HG03139 (cell line): ENCODE results near the gene ANHX.
"Not testable (repeated sequence)": the region's sequence is repeated elsewhere in the genome, so short reads cannot be mapped to it uniquely, and the experiment has no call there.

Experiments used
- ATAC-seq: cut with Tn5 transposase; IDR thresholded peaks from one replicate; pipeline ENCODE4 v1.9.1; 2021; ENCODE audit not compliant: unreplicated experiment

The ANHX gene

DNA sequence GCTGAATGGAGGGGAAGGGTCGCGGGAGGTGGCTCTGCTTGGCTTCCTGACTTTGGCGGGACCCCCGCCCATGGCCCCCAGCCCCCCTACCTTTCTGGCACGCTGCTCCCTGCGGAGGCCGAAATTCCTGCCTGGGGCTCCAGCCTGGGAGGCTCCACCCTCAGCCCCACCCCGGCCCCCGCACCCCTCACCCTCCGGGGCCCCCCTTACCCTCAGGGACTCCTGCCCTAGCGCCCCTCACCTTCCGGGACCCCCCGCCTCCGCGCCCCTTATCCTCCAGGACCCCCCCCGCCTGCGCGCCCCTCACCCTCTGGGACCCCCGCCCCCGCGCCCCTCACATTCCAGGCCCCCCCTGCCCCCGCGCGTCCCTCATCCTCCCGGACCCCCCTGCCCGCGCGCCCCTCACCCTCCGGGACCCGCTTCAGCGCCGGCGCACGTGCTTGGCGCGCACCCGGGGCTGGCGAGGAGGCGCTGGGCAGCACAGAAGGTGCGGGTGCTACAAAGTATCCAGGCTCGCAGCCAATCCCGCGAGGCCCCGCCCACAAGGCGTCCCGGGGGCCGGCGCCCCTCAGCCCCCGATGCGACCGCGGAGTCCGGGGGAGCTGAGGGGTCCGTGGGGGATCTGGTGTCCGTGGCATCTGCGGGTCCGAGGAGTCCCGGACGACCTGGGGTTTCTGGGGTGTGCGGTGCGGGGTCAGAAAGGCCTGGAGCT lies at the start of gene ANHX:
Gene ANHX, minus strand, starts transcription at position 477 of the 712 bp plus-strand sequence. CDS start 1,521 bp downstream, outside the sequence.
- ATAC-seq, result no peak

DNA sequence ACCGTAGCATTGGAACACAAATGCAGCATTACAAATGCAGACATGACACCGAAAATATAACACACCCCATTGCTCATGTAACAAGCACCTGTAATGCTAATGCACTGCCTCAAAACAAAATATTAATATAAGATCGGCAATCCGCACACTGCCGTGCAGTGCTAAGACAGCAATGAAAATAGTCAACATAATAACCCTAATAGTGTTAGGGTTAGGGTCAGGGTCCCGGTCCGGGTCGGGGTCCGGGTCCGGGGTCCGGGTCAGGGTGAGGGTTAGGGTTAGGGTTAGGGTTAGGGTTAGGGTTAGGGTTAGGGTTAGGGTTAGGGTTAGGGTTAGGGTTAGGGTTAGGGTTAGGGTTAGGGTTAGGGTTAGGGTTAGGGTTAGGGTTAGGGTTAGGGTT lies 29.0 kb upstream of the ANHX start:
- not testable (repeated sequence) for ATAC-seq

GRCh38 chr12:133264173-133264572 lies 28.5 kb upstream of the ANHX start:
- no peak for ATAC-seq

- ATAC-seq, result no peak
These were observed 20.6 kb upstream of the ANHX start for GRCh38 chr12:133256321-133256720.

GRCh38 chr12:133255833-133256232 lies 20.2 kb upstream of the ANHX start:
- ATAC-seq, result not testable (repeated sequence)

DNA sequence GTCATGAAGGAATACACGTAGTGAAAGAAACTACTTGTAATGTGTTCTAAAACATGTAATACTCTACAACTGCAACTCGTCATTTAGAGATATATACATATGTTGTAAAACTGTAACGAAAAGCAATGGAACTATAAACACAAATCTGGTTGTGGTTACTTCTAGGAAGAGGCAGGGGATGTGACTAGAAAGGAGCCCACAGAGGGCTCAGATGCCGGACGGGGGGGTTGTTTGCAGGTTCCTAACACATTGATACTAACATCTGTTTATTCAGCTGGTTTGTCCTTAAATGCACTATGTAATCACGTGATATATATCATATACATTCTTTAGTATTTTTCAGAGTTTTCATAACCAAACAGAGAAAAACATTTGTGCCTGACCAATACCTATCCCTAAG lies 16.1 kb upstream of the ANHX start:
- ATAC-seq, result no peak

DNA sequence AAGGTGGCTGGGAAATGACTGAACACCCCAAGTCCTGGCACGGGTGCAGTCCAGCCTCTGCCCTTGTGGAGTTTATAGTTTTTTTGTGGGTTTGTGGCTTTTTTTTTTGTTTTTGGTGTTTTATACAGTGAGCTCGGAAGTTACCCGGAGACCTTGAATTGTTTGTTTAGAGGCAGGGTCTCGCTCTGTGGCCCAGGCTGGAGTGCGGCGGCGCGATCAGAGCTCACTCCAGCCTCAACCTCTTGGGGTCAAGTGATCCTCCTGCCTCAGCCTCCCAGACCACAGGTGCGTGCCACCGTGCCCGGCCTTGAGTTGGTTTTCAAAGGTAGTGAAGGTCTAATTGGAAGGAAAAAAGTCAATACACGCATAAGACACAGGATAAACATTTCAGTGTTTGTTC lies 879 bp upstream of the ANHX start:
- no peak for ATAC-seq

DNA sequence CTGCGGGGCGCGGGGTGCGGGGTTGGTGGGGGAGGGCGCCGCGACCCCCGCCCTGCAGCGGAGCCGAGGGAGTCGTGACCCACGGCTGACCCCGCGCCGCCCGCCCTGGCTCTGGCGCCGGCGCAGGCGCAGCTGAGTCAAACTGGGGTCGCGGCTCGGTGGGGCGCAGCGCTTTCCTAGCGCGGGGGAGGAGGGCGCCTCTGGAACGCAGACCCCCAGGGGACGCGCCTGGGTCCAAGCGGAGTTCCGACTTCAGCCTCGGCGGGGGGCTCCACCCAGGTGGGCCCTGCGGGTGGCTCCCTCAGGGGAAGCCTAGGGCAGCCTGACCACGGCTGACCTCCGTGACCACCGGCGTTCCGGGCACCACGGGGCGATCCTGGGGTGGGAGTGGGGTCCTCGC lies 467 bp upstream of the ANHX start:
- no peak for ATAC-seq

DNA sequence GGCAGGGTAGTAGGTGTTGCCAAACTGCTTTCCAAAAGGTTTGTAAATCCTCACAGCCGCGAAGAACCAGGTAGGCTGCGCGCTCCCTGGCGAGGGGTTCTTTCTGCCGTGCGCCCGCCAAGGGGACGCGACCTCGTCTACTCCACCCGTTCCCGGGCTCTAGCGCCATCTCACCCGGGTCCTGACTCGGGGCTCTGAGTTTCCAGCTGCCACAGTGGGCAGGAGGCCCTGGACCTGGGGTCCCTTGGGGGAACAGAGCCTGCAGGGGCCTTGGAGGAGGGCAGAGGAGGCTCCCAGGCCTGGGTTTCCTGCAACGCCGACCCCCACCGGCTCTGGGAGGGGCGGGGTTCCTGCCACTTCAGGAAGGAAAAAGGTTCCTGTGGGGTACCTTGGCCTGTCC lies 706 bp downstream of the ANHX start:
- no peak for ATAC-seq

DNA sequence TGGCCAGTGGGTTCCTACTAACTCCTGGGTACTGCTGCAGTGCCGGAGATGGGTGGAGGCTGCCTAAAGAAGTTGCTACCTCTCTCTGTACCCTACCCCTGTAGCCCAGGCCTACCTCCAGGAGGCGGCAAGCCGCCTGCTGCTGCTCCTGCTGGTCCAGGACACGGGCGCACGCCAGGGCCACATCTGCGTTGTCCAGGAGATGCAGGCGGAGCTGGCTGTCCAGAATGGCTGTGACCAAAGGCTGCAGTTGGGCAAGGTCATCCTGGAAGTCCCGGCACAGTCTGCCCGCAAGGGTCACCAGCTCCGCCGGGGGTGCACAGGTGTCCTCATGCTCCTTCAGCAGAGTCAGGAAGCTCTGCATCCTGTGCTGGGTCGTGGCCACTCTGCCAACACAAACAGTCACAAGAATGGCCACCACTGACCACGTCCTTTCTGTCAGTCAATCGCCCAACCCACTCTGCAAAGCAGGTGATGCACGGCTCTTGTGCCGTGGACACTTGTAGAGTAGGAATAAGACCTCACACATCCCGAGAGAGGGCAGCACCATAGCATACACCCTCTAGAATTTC lies 1.6 kb downstream of the ANHX start:
- ATAC-seq, result no peak

DNA sequence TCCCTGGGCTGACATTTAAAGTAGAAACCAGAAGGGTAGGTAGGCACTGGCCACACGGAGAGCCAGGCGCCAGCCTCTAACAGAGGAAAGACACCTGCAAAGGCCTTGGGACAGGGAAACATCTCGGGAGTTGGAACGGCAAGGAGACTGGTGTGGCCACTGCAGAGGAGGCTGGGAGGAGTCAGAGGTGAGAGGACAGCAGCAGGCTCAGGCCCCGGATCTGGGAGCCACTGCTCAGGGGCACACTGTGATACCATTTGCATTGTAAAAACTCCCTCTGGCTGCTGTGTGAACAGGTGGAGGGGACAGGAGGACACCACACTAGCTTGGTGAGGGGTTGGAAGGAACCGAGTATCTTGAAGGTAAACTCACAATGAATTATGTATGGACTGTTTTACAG lies 2.7 kb downstream of the ANHX start:
- no peak for ATAC-seq

DNA sequence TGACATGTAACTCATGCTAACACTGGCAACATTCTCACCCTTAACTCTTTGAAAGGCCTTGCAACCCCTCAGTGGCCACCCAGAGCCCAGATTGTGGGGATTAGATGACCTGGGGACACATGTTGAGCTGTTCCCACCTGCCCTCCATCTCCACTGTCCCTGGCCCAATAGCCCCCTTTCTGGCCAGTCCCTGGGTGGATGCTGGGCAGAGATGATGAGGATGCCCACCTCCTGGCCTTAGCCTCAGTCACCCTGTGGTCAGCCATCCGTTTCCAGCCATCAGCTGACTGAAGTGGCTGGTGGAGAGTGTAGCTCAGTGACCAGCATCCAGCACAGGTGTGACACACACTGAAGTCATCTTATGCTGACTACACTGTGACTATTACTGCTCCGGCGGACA lies 4.7 kb downstream of the ANHX start:
- no peak for ATAC-seq

DNA sequence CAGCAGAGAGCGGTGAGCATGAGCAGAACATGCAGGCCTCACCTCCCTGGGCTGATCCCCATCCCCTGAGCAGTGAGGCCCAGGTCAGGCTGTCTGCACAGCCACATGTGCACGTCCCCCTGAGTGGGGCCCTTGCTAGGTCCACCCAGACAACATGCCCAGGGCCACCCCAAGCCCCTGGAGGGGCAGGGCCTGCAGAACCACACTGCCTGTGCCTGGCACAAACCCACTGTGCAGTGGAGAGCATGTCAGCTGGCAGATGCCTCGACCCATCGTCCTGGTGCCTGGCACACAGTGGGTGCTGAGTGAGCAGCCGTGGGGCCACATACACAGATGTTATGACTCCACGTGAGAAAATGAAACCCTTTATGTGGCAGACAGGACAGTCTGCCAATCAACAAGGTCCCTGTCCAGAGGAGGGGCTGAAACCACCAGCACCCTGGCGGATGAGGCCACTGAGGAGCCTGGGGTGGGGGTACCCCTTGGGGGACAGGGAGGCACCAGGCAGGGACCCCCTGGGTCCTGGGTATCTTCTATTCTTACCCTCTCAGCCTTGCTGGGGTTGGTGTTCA lies 8.3 kb downstream of the ANHX start:
- ATAC-seq, result no peak

GRCh38 chr12:133226690-133227089 lies 9.0 kb downstream of the ANHX start:
- no peak for ATAC-seq

- ATAC-seq, result no peak
These were observed 10.2 kb downstream of the ANHX start for GRCh38 chr12:133225527-133225926.

GRCh38 chr12:133222211-133222610 lies 13.5 kb downstream of the ANHX start:
- no peak for ATAC-seq

DNA sequence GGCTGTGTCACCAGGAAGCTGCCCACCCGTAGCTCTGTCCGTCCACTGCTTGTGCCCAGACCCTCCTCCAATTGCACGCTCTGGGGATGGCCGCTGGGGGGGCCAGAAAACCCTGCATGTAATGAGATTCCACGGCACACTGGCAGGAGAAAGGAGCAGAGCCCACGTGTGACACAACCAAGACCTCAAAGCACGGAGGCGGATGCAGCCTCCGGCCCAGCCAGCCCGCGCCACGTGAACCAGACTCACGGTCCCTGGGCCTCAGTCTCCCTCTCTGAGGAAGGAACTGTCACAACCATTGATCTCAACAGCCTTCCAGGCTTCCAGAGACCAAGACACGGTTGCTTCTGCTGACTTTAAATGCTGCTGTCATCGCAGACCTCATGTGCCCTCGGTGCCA lies 14.4 kb downstream of the ANHX start:
- ATAC-seq, result no peak

DNA sequence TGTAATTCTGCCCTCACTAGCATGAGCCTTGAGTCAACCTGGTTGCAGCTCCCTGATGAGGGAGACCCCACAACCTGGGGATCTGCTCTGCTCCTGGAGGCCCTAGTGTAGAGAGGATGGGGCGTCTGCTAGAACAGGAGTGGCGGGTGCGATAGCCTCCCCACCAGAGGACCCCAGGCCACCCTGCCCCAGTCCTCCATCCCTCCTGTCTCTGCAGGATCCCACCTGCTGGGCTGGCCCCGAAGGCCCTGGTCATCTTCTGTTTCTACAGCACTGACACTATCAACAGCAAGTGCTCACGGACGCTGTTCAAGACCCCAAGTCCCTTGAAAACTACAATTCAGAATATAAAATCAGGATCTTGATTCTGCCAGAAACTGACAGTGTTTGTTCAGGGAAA lies 15.2 kb downstream of the ANHX start:
- no peak for ATAC-seq

GRCh38 chr12:133217219-133217618 lies 18.5 kb downstream of the ANHX start:
- ATAC-seq, result no peak

DNA sequence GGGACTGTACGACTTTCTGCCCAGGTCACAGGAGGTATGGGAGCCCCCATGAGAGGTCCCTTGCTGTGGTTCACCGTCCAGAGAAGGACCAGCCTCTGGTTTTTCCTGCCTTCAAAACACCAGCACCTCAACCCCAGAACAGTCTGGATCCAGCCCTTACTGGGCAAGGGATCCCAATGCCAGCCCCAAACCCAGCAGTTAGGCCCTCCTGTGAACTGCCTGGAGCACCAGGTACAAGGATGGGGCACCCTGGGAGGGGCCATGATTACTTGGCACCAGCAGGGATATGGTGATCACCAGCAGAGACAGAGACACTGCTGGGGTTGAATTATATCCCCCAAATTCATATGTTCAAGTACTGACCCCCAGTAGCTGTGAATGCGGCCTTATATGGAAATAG lies 20.0 kb downstream of the ANHX start:
- no peak for ATAC-seq

DNA sequence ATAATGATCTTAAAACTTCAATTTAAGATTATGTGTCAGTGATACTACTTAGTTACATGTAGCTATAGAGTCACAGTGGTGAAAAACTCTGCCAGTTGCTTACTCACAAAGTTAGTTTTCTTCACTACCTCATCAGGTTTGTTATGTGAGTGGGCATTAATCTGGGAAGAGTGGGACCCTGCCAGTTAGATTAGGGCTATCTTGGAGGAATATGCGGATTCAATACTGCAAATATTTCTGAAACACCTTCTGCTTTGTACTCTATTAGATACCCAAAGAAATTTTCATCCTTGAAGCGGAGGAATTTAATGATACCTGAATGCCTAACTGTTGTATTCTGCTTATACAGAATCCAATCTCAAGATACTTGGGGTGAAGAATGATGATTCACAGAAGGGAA lies 29.3 kb downstream of the ANHX start:
- ATAC-seq, result no peak

GRCh38 chr12:133204264-133204603 lies 31.4 kb downstream of the ANHX start:
- no peak for ATAC-seq
